Astrocyte (in vitro differentiated cells and primary cell): ENCODE measurements around the gene PITX2. TPM values are rescaled to one million over a fixed set of nuclear protein-coding genes. Genes with fewer than 3 reads are reported as not detected.

Experiments
- DNase-seq: peaks from one replicate; pipeline ENCODE4 v3.0.0-alpha.2; 2010; ENCODE audit warnings: low read depth
- FAIRE-seq: peaks from 2 replicates; lab custom pipeline; 2011; peaks lifted over from hg19 to GRCh38; lab: Jason Lieb, UNC
- H2AFZ ChIP-seq: 2 replicates; pipeline ENCODE4 v1.6.0; 2012; ENCODE audit warnings: low read depth, low read length, inconsistent platforms
- H3K27ac ChIP-seq: 2 replicates; pipeline ENCODE4 v1.5.1; 2011; ENCODE audit warnings: low read depth, low read length, inconsistent platforms
- H3K27me3 ChIP-seq: 2 replicates; pipeline ENCODE4 v1.6.0; 2011; ENCODE audit warnings: low read length, inconsistent platforms; ENCODE audit not compliant: insufficient read depth
- H3K36me3 ChIP-seq: 2 replicates; pipeline ENCODE4 v1.5.1; 2011; ENCODE audit warnings: low read length, inconsistent platforms; ENCODE audit not compliant: insufficient read depth
- H3K4me1 ChIP-seq: 2 replicates; pipeline ENCODE4 v1.5.1; 2011; ENCODE audit warnings: low read length, inconsistent platforms; ENCODE audit not compliant: insufficient read depth
- H3K4me2 ChIP-seq: 2 replicates; pipeline ENCODE4 v1.6.0; 2012; ENCODE audit warnings: low read length, inconsistent platforms
- H3K4me3 ChIP-seq: 2 replicates; pipeline ENCODE4 v1.5.1; 2011; ENCODE audit warnings: low read depth, mild to moderate bottlenecking, low read length, inconsistent platforms; ENCODE audit not compliant: insufficient read depth
- H3K79me2 ChIP-seq: 2 replicates; pipeline ENCODE4 v1.6.0; 2012; ENCODE audit warnings: mild to moderate bottlenecking, low read length, inconsistent platforms; ENCODE audit not compliant: insufficient read depth
- H3K9ac ChIP-seq: 2 replicates; pipeline ENCODE4 v1.6.0; 2012; ENCODE audit warnings: mild to moderate bottlenecking, low read length, inconsistent platforms
- H3K9me3 ChIP-seq: 2 replicates; pipeline ENCODE4 v1.5.1; 2012; ENCODE audit warnings: low read depth, mild to moderate bottlenecking, low read length, inconsistent platforms; ENCODE audit not compliant: insufficient read depth
- H4K20me1 ChIP-seq: 2 replicates; pipeline ENCODE4 v1.6.0; 2012; ENCODE audit warnings: low read length, inconsistent platforms; ENCODE audit not compliant: insufficient read depth
- H3K27ac Mint-ChIP-seq: one replicate; pipeline ENCODE4 v1.8.0; 2021; ENCODE audit warnings: mild to moderate bottlenecking, mixed read lengths; ENCODE audit not compliant: unreplicated experiment
- H3K27me3 Mint-ChIP-seq: one replicate; pipeline ENCODE4 v1.8.0; 2021; ENCODE audit warnings: low read depth, mixed read lengths; ENCODE audit not compliant: unreplicated experiment
- H3K36me3 Mint-ChIP-seq: one replicate; pipeline ENCODE4 v1.8.0; 2021; ENCODE audit warnings: low read depth, mixed read lengths; ENCODE audit not compliant: unreplicated experiment
- H3K4me1 Mint-ChIP-seq: one replicate; pipeline ENCODE4 v1.8.0; 2021; ENCODE audit warnings: low read depth, mixed read lengths; ENCODE audit not compliant: unreplicated experiment
- H3K4me3 Mint-ChIP-seq: one replicate; pipeline ENCODE4 v1.8.0; 2021; ENCODE audit warnings: mild to moderate bottlenecking, moderate library complexity, mixed read lengths; ENCODE audit not compliant: unreplicated experiment
- H3K9me3 Mint-ChIP-seq: one replicate; pipeline ENCODE4 v1.8.0; 2021; ENCODE audit warnings: mild to moderate bottlenecking, mixed read lengths; ENCODE audit not compliant: unreplicated experiment
- EZH2 ChIP-seq: IDR thresholded peaks from 2 replicates; pipeline ENCODE4 v1.6.1; 2012; ENCODE audit warnings: mild to moderate bottlenecking, low read length, inconsistent platforms; ENCODE audit not compliant: insufficient read depth
- total RNA-seq: library from RNA; stranded (reverse); gene quantifications from 2 replicates; pipeline ENCODE4 v1.2.1, GENCODE V29; 2021
- TF ChIP-seq, protein P1 (sequence below): IDR thresholded peaks from 2 replicates; pipeline ENCODE4 v1.5.1; 2011; ENCODE audit warnings: low read depth, mild to moderate bottlenecking, inconsistent platforms, low read length, moderate library complexity; ENCODE audit not compliant: insufficient read depth

The PITX2 gene
- total RNA-seq, 1 donor from 2014 or later = 3.8 TPM

- no peak overlapping the region for H3K4me3 ChIP-seq
- no peak overlapping the region for H2AFZ ChIP-seq
- Mint-ChIP-seq H3K4me1 (peaks cover 2% of the 10 kb centered on the region), H3K9me3 (peaks cover 7% of the 10 kb centered on the region), H3K36me3 (no peaks in the 10 kb centered on the region), H3K27ac (no peak overlapping the region), H3K27me3 (peaks cover 60% of the 10 kb centered on the region), H3K4me3 (no peak overlapping the region)
- no peak overlapping the region for H3K27ac ChIP-seq
- no peak overlapping the region for H3K4me2 ChIP-seq
- DNase-seq (no peak), FAIRE-seq (no peak)
- no peaks in the 10 kb centered on the region for H3K9me3 ChIP-seq
- no peaks in the 10 kb centered on the region for H3K79me2 ChIP-seq
- no peaks in the 10 kb centered on the region for H3K4me1 ChIP-seq
- TF ChIP-seq, protein P1, sequence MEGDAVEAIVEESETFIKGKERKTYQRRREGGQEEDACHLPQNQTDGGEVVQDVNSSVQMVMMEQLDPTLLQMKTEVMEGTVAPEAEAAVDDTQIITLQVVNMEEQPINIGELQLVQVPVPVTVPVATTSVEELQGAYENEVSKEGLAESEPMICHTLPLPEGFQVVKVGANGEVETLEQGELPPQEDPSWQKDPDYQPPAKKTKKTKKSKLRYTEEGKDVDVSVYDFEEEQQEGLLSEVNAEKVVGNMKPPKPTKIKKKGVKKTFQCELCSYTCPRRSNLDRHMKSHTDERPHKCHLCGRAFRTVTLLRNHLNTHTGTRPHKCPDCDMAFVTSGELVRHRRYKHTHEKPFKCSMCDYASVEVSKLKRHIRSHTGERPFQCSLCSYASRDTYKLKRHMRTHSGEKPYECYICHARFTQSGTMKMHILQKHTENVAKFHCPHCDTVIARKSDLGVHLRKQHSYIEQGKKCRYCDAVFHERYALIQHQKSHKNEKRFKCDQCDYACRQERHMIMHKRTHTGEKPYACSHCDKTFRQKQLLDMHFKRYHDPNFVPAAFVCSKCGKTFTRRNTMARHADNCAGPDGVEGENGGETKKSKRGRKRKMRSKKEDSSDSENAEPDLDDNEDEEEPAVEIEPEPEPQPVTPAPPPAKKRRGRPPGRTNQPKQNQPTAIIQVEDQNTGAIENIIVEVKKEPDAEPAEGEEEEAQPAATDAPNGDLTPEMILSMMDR = no peak
- TF ChIP-seq EZH2 = no peak
- no peak overlapping the region for H3K9ac ChIP-seq
- peaks cover 65% of the 10 kb centered on the region for H3K27me3 ChIP-seq
- peaks cover 4% of the 10 kb centered on the region for H4K20me1 ChIP-seq
- H3K36me3 ChIP-seq = no peaks in the 10 kb centered on the region
Observed at GRCh38 chr4:110644008-110644407, 21.1 kb upstream of the PITX2 start.

- no peaks in the 10 kb centered on the region for H3K36me3 ChIP-seq
- H3K27me3 Mint-ChIP-seq = peaks cover 69% of the 10 kb centered on the region
- H3K4me2 ChIP-seq = no peak overlapping the region
- peaks cover 73% of the 10 kb centered on the region for H3K27me3 ChIP-seq
- H3K4me1 ChIP-seq = no peaks in the 10 kb centered on the region
- H4K20me1 ChIP-seq = peaks cover 4% of the 10 kb centered on the region
- no peaks in the 10 kb centered on the region for H3K79me2 ChIP-seq
- peaks cover 2% of the 10 kb centered on the region for H3K4me1 Mint-ChIP-seq
- H3K4me3 Mint-ChIP-seq = no peak overlapping the region
- H3K9me3 ChIP-seq = no peaks in the 10 kb centered on the region
- FAIRE-seq = no peak
- DNase-seq = no peak
- no peak overlapping the region for H3K27ac Mint-ChIP-seq
- peaks cover 7% of the 10 kb centered on the region for H3K9me3 Mint-ChIP-seq
- no peak overlapping the region for H3K4me3 ChIP-seq
- H2AFZ ChIP-seq = no peak overlapping the region
- no peak overlapping the region for H3K27ac ChIP-seq
- TF ChIP-seq EZH2 = no peak
- TF ChIP-seq, protein P1 = no peak
- no peaks in the 10 kb centered on the region for H3K36me3 Mint-ChIP-seq
- H3K9ac ChIP-seq = no peak overlapping the region
Observed at GRCh38 chr4:110643096-110643495, 20.2 kb upstream of the PITX2 start.

DNA sequence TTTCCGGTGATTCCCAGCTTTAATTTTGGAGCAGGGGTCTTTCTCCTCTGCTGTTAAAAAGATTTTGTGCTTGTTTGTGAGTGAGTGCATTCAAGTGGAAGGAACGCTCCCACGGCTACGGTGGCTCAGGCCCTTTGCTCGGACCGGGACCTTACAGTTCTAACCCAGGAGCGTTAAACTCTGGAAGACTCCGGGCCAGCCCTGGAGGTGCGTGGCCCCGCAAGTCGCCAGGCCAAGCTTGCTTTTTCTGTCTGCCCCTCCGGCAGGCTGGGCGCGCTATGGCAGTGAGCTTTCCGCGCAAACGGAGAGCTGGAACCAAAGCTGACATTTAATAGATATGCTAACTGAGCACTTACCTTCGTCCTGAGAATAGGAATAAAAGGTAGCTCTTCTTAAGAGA lies 18.3 kb upstream of the PITX2 start:
- no peak for DNase-seq
- H3K36me3 ChIP-seq = no peaks in the 10 kb centered on the region
- peaks cover 9% of the 10 kb centered on the region for H3K4me1 ChIP-seq
- peaks cover 83% of the 10 kb centered on the region for H3K27me3 Mint-ChIP-seq
- H3K27ac Mint-ChIP-seq = no peak overlapping the region
- H3K4me3 ChIP-seq = no peak overlapping the region
- H3K4me2 ChIP-seq = no peak overlapping the region
- peaks cover 4% of the 10 kb centered on the region for H4K20me1 ChIP-seq
- H3K4me1 Mint-ChIP-seq = peaks cover 4% of the 10 kb centered on the region
- H3K36me3 Mint-ChIP-seq = no peaks in the 10 kb centered on the region
- no peak overlapping the region for H3K9ac ChIP-seq
- no peak overlapping the region for H2AFZ ChIP-seq
- no peak overlapping the region for H3K27ac ChIP-seq
- peaks cover 7% of the 10 kb centered on the region for H3K9me3 Mint-ChIP-seq
- FAIRE-seq = no peak
- H3K9me3 ChIP-seq = no peaks in the 10 kb centered on the region
- TF ChIP-seq, protein P1 = no peak
- TF ChIP-seq EZH2 = peak; percentile 47
- H3K4me3 Mint-ChIP-seq = no peak overlapping the region
- peaks cover 89% of the 10 kb centered on the region for H3K27me3 ChIP-seq
- H3K79me2 ChIP-seq = no peaks in the 10 kb centered on the region
